ENCODE measurements around the gene PHLDB1. TPM values are rescaled to one million over a fixed set of nuclear protein-coding genes. Genes with fewer than 3 reads are reported as not detected.
"Not testable (repeated sequence)": the region's sequence is repeated elsewhere in the genome, so short reads cannot be mapped to it uniquely, and the experiment has no call there.

The PHLDB1 gene
- total and polyA plus RNA-seq, 4 donors, result 4.8 to 15.4 (median 6.0) TPM

- Histone ChIP-seq H3K27me3 (ENCODE audit: control insufficient read depth in 4 of 4, insufficient read depth in 4 of 4, low read length in 3 of 4) (no peaks in the 10 kb centered on the region), H3K27ac (ENCODE audit: low read depth in 1 of 2, low read length in 2 of 2) (no peak overlapping the region), H3K4me1 (ENCODE audit: control insufficient read depth in 4 of 4, insufficient read depth in 4 of 4, low read length in 3 of 4) (peaks cover 2 to 13% (median 8%) of the 10 kb centered on the region in 4 donors), H3K4me3 (ENCODE audit: low read depth in 1 of 3, low read length in 3 of 3) (no peak overlapping the region), H3K36me3 (ENCODE audit: control insufficient read depth in 4 of 4, insufficient read depth in 3 of 4, low read depth in 1 of 4, low read length in 3 of 4) (no peaks in the 10 kb centered on the region), H3K9ac (ENCODE audit: low read depth in 1 of 2, low read length in 2 of 2) (no peak overlapping the region), H3K9me3 (ENCODE audit: control insufficient read depth in 4 of 4, low read length in 3 of 4) (no peaks in the 10 kb centered on the region)
- 95% methylated on average over 1 of the region's 1 CpG for WGBS
- no peak for TF ChIP-seq REST (IDR thresholded peaks at IDR 0.05)
- TF ChIP-seq FOXA1 (IDR thresholded peaks at IDR 0.05), result no peak
- no peak for TF ChIP-seq RXRA (IDR thresholded peaks at IDR 0.05)
- TF ChIP-seq CTCF (IDR thresholded peaks at IDR 0.05; ENCODE audit: low read depth, low read length, missing input control), result no peak
- no peak for TF ChIP-seq NR2F2 (IDR thresholded peaks at IDR 0.05)
- TF ChIP-seq HNF4A (conservative IDR thresholded peaks at IDR 0.05), result no peak
- TF ChIP-seq HNF4G (IDR thresholded peaks at IDR 0.05), result no peak
- TF ChIP-seq YY1 (IDR thresholded peaks at IDR 0.05), result no peak
- no peak for TF ChIP-seq TAF1 (conservative IDR thresholded peaks at IDR 0.05)
- no peak for TF ChIP-seq FOXA2 (IDR thresholded peaks at IDR 0.05)
- no peak for TF ChIP-seq ZBTB33 (IDR thresholded peaks at IDR 0.05)
- TF ChIP-seq EGR1 (IDR thresholded peaks at IDR 0.05; ENCODE audit: low read depth in 2 of 2), result no peak
- TF ChIP-seq, protein P1, sequence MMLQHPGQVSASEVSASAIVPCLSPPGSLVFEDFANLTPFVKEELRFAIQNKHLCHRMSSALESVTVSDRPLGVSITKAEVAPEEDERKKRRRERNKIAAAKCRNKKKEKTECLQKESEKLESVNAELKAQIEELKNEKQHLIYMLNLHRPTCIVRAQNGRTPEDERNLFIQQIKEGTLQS (IDR thresholded peaks at IDR 0.05), result no peak
- no peak for TF ChIP-seq SP1 (IDR thresholded peaks at IDR 0.05)
- no peak for TF ChIP-seq JUND (IDR thresholded peaks at IDR 0.05)
- TF ChIP-seq MAX (IDR thresholded peaks at IDR 0.05), result no peak
- TF ChIP-seq GABPA (IDR thresholded peaks at IDR 0.05 in 1 of 2, conservative IDR thresholded peaks at IDR 0.05 in 1 of 2), result no peak
- TF ChIP-seq RAD21 (IDR thresholded peaks at IDR 0.05), result no peak
- no peak for DNase-seq (ENCODE audit: low spot score)
Measured at GRCh38 chr11:118682372-118682771, 75.0 kb downstream of the PHLDB1 start.

- peaks cover 2 to 13% (median 8%) of the 10 kb centered on the region in 4 donors for H3K4me1 ChIP-seq (ENCODE audit: control insufficient read depth in 4 of 4, insufficient read depth in 4 of 4, low read length in 3 of 4)
- 79% methylated on average over 6 of the region's 6 CpGs for WGBS
- not testable (repeated sequence) for H3K9me3 ChIP-seq (ENCODE audit: control insufficient read depth in 4 of 4, low read length in 3 of 4); H3K27ac ChIP-seq (ENCODE audit: low read depth in 1 of 2, low read length in 2 of 2); H3K36me3 ChIP-seq (ENCODE audit: control insufficient read depth in 4 of 4, insufficient read depth in 3 of 4, low read depth in 1 of 4, low read length in 3 of 4); DNase-seq (ENCODE audit: low spot score); H3K4me3 ChIP-seq (ENCODE audit: low read depth in 1 of 3, low read length in 3 of 3); H3K27me3 ChIP-seq (ENCODE audit: control insufficient read depth in 4 of 4, insufficient read depth in 4 of 4, low read length in 3 of 4); H3K9ac ChIP-seq (ENCODE audit: low read depth in 1 of 2, low read length in 2 of 2)
Measured at GRCh38 chr11:118682939-118683338, 75.5 kb downstream of the PHLDB1 start.
